Common myeloid progenitor, CD34-positive (primary cell): ENCODE results near the gene RGS14.
"Not testable (repeated sequence)": the region's sequence is repeated elsewhere in the genome, so short reads cannot be mapped to it uniquely, and the experiment has no call there.

ENCODE experiments used
- CTCF ChIA-PET: fragments of 350-600 bp; sonication (Branson Sonifier 250); formaldehyde crosslinking; loops from one replicate; lab custom pipeline; 2021; ENCODE audit warnings: antibody characterized with exemption; lab: Charles Lee
- POLR2A ChIA-PET: fragments of 350-600 bp; sonication (Branson Sonifier 250); formaldehyde crosslinking; loops from one replicate; lab custom pipeline; 2021; ENCODE audit warnings: antibody characterized with exemption; lab: Charles Lee
- DNase-seq, 3 donors: peaks; one replicate each; pipeline versions ENCODE4 v3.0.0 to v3.0.0-alpha.2; 2013
- H3K27ac ChIP-seq, 2 experiments: 1 replicate in 1 of 2; 2 replicates in 1 of 2; pipeline ENCODE4 v1.7.0; 2013; ENCODE audit warnings: inconsistent platforms in 2 of 2, low read length in 2 of 2, mild to moderate bottlenecking in 2 of 2, low read depth in 1 of 2, moderate library complexity in 1 of 2; ENCODE audit not compliant: severe bottlenecking in 2 of 2, insufficient read depth in 1 of 2, poor library complexity in 1 of 2
- H3K27me3 ChIP-seq, 5 experiments: replicated peaks in 2 of 5; 1 replicate in 3 of 5; 2 replicates in 2 of 5; pipeline versions ENCODE4 v1.6.1 to v1.7.0; 2013; ENCODE audit warnings: low read length in 4 of 5, mild to moderate bottlenecking in 2 of 5, moderate library complexity in 2 of 5, inconsistent platforms in 1 of 5; ENCODE audit not compliant: insufficient read depth in 5 of 5, control insufficient read depth in 4 of 5
- H3K36me3 ChIP-seq, 4 experiments: 1 replicate in 2 of 4; 2 replicates in 2 of 4; pipeline versions ENCODE4 v1.6.1 to v1.7.0; 2013; ENCODE audit warnings: low read length in 3 of 4, control low read depth in 1 of 4, mild to moderate bottlenecking in 1 of 4; ENCODE audit not compliant: control insufficient read depth in 4 of 4, insufficient read depth in 4 of 4
- H3K4me1 ChIP-seq, 4 experiments: 1 replicate in 3 of 4; 2 replicates in 1 of 4; pipeline versions ENCODE4 v1.6.1 to v1.7.1; 2013; ENCODE audit warnings: low read length in 3 of 4, mild to moderate bottlenecking in 3 of 4, control low read depth in 1 of 4, inconsistent platforms in 1 of 4, moderate library complexity in 1 of 4; ENCODE audit not compliant: control insufficient read depth in 4 of 4, insufficient read depth in 4 of 4; ENCODE audit errors: control extremely low read depth in 1 of 4
- H3K4me3 ChIP-seq, 7 experiments: 1 replicate in 4 of 7; 2 replicates in 3 of 7; pipeline versions ENCODE4 v1.5.1 to v1.7.0; 2013; ENCODE audit warnings: mild to moderate bottlenecking in 7 of 7, low read length in 6 of 7, moderate library complexity in 6 of 7, inconsistent platforms in 2 of 7, low read depth in 2 of 7, control low read depth in 1 of 7; ENCODE audit not compliant: insufficient read depth in 4 of 7, control insufficient read depth in 1 of 7; ENCODE audit errors: extremely low read depth in 1 of 7
- H3K9me3 ChIP-seq, 5 experiments: 1 replicate in 4 of 5; 2 replicates in 1 of 5; pipeline versions ENCODE4 v1.6.1 to v1.7.1; 2013; ENCODE audit warnings: low read length in 4 of 5, mild to moderate bottlenecking in 2 of 5, inconsistent platforms in 1 of 5, low read depth in 1 of 5, moderate library complexity in 1 of 5; ENCODE audit not compliant: control insufficient read depth in 4 of 5, insufficient read depth in 2 of 5; ENCODE audit errors: control extremely low read depth in 1 of 5
- WGBS: methylation state at CpG from one replicate; pipeline ENCODE4 v1.1.5; 2013; ENCODE audit not compliant: insufficient coverage; 5-methylcytosine and 5-hydroxymethylcytosine counted together

Gene RGS14

DNA sequence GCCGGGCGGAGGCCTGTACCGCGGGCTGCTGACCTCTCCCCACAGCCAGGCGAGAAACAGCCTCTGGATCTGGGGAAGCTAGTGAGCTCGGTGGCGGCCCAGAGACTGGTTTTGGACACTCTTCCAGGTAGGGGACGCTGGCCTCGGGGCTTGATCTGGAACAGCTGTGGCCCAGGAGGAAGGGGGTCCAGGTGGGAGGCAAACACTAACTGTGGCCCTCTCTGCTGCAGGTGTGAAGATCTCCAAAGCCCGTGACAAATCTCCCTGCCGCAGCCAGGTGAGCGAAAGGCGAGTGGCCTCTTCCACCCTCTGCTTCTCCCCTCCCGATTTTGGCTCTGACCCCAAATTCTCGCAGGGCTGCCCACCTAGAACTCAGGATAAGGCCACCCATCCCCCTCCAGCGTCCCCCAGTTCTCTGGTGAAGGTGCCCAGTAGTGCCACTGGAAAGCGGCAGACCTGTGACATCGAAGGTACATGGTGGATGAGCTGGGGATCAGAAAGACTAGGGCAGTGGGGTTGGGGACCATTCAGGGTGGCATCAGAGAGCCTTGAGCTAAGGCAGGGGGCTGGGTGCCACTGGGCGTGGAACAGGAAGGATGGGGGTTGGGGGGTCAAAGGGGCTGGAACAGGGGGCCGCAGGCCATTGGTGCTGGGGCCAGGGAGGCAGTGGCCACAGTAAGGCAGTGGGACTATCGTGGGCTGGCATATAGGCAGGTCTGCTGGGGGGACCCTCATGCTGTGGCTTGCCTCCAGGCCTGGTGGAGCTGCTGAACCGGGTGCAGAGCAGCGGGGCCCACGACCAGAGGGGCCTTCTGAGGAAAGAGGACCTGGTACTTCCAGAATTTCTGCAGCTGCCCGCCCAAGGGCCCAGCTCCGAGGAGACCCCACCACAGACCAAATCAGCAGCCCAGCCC is 13.7 kb downstream of the RGS14 start:
- H3K27ac ChIP-seq, result peak overlapping the region in 1 of 2 experiments; percentile 25
- WGBS, result 76% methylated on average over 19 of the region's 26 CpGs

GRCh38 chr5:177372034-177372896 is 14.5 kb downstream of the RGS14 start:
- Histone ChIP-seq H3K4me1 (peaks cover 0 to 45% (median 40%) of the 10 kb centered on the region in 4 experiments), H3K27ac (no peak overlapping the region), H3K27me3 (no peaks in the 10 kb centered on the region), H3K4me3 (peak overlapping the region in 4 of 7 experiments; percentile 28 to 43 (median 30)), H3K9me3 (no peaks in the 10 kb centered on the region), H3K36me3 (peaks cover 5 to 48% (median 29%) of the 10 kb centered on the region in 4 experiments)
- ChIA-PET CTCF (interaction anchor here (0.9 to 8.6 kb wide), 13 partner anchors 10 to 63 kb away, joined by 3 to 131 read pairs (median 5); partner anchors contain the start of genes LMAN2, PFN3, RGS14 and SLC34A1), POLR2A (no interaction called here)
- peak in 2 of 3 donors; percentile 46 to 60 for DNase-seq
- 90% methylated on average over 5 of the region's 12 CpGs for WGBS

More for the DNA sequence above, 13.7 kb downstream of the RGS14 start:
- DNase-seq, result no peak
- Histone ChIP-seq H3K36me3 (peaks cover 5 to 56% (median 35%) of the 10 kb centered on the region in 4 experiments), H3K9me3 (no peaks in the 10 kb centered on the region), H3K4me3 (peak overlapping the region in 3 of 7 experiments; percentile 19 to 72 (median 36)), H3K4me1 (peaks cover 0 to 45% (median 40%) of the 10 kb centered on the region in 4 experiments), H3K27me3 (no peaks in the 10 kb centered on the region)
- ChIA-PET POLR2A (no interaction called here), CTCF (interaction anchor here (0.6 to 8.6 kb wide), 20 partner anchors 8 to 773 kb away, joined by 3 to 131 read pairs (median 4); partner anchors contain the start of genes LMAN2, PFN3, RGS14 and SLC34A1)

- Histone ChIP-seq H3K36me3 (peaks cover 5 to 41% (median 24%) of the 10 kb centered on the region in 4 experiments), H3K27me3 (no peaks in the 10 kb centered on the region), H3K9me3 (no peaks in the 10 kb centered on the region), H3K4me1 (peaks cover 0 to 45% (median 40%) of the 10 kb centered on the region in 4 experiments), H3K4me3 (peak overlapping the region in 2 of 7 experiments; percentile 28 to 43), H3K27ac (no peak overlapping the region)
- WGBS, result 75% methylated on average over 5 of the region's 6 CpGs
- DNase-seq, result no peak
- ChIA-PET CTCF (interaction anchor here (0.9 to 8.6 kb wide), 11 partner anchors 9 to 63 kb away, joined by 3 to 131 read pairs (median 6); partner anchors contain the start of genes LMAN2, PFN3, RGS14 and SLC34A1), POLR2A (no interaction called here)
These were observed 15.2 kb downstream of the RGS14 start for GRCh38 chr5:177372910-177373309.

GRCh38 chr5:177373806-177374205 is 16.1 kb downstream of the RGS14 start:
- no peak for DNase-seq
- CTCF ChIA-PET, result interaction anchor here (0.8 to 8.6 kb wide), 10 partner anchors 10 to 83 kb away, joined by 3 to 131 read pairs (median 8); partner anchors contain the start of genes LMAN2, PFN3, RGS14 and SLC34A1
- H3K27ac ChIP-seq, result no peak overlapping the region
- H3K27me3 ChIP-seq, result no peaks in the 10 kb centered on the region
- 85% methylated on average over 6 of the region's 6 CpGs for WGBS
- no peaks in the 10 kb centered on the region for H3K9me3 ChIP-seq
- no peak overlapping the region for H3K4me3 ChIP-seq
- POLR2A ChIA-PET, result no interaction called here
- H3K4me1 ChIP-seq, result peaks cover 0 to 45% (median 40%) of the 10 kb centered on the region in 4 experiments
- H3K36me3 ChIP-seq, result peaks cover 2 to 32% (median 16%) of the 10 kb centered on the region in 4 experiments

DNA sequence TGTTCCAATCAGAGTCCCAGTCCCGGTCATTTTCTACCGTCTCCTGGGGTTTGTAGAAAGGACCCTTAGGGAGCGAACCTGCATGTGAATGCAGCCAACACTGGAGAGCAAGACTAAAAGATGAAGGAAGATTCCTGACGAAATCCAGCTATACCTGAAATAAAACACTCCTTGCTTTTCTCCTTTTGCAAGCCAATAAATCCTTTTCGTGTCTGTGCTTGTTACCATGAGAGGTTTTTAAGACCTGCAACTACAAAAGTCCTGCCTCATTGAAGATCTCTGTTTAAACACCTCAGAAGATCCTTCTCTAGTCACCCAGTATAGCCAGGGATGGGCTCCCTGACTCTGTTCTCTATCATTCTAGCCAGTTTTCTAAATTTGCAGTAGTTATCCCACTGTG is 16.5 kb downstream of the RGS14 start:
- ChIA-PET CTCF (interaction anchor here (1.5 to 8.6 kb wide), 6 partner anchors 10 to 61 kb away, joined by 5 to 131 read pairs (median 64); partner anchors contain the start of genes LMAN2, PFN3, RGS14 and SLC34A1), POLR2A (no interaction called here)
- peaks cover under 1 to 44% (median 42%) of the 10 kb centered on the region in 4 experiments for H3K4me1 ChIP-seq
- H3K9me3 ChIP-seq, result no peaks in the 10 kb centered on the region
- peaks cover 2 to 28% (median 13%) of the 10 kb centered on the region in 4 experiments for H3K36me3 ChIP-seq
- no peaks in the 10 kb centered on the region for H3K27me3 ChIP-seq
- 98% methylated on average over 5 of the region's 5 CpGs for WGBS
- DNase-seq, result no peak
- H3K27ac ChIP-seq, result no peak overlapping the region
- H3K4me3 ChIP-seq, result no peak overlapping the region

- H3K9me3 ChIP-seq, H3K27me3 ChIP-seq, H3K27ac ChIP-seq, POLR2A ChIA-PET, H3K4me3 ChIP-seq, DNase-seq: not testable (repeated sequence)
- H3K36me3 ChIP-seq, result peaks cover 2 to 16% (median 11%) of the 10 kb centered on the region in 4 experiments
- CTCF ChIA-PET, result interaction anchor here (0.9 to 8.6 kb wide), 6 partner anchors 8 to 57 kb away, joined by 3 to 131 read pairs (median 64); partner anchors contain the start of genes LMAN2, PFN3, RGS14 and SLC34A1
- 90% methylated on average over 2 of the region's 5 CpGs for whole genome bisulfite sequencing
- H3K4me1 ChIP-seq, result peaks cover 5 to 38% (median 33%) of the 10 kb centered on the region in 4 experiments
These were observed 17.8 kb downstream of the RGS14 start for GRCh38 chr5:177375516-177375915.
